Esophagus squamous epithelium (tissue), 5 donors: ENCODE results near the gene C14orf39. TPM values are rescaled to one million over a fixed set of nuclear protein-coding genes. Genes with fewer than 3 reads are reported as not detected.

ENCODE experiments used
- DNase-seq: peaks from one replicate; lab custom pipeline; 2025; lab: John Stamatoyannopoulos, UW
- H3K27ac ChIP-seq, 4 donors: fragments of 200-600 bp; sonication (generic); one replicate each; pipeline ENCODE4 v1.5.1; 2016 to 2019; ENCODE audit warnings: mild to moderate bottlenecking in 1 of 4
- H3K27me3 ChIP-seq, 4 donors: fragments of 200-600 bp; sonication (generic); 1 replicate in 3 of 4; 2 replicates in 1 of 4; pipeline versions ENCODE4 v1.5.1 to v1.6.0; 2017 to 2021; ENCODE audit warnings: antibody characterized with exemption in 1 of 4
- H3K36me3 ChIP-seq, 3 donors: fragments of 200-600 bp; sonication (generic); one replicate each; pipeline ENCODE4 v1.5.1; 2016 to 2019
- H3K4me1 ChIP-seq, 3 donors: fragments of 200-600 bp; sonication (generic); one replicate each; pipeline ENCODE4 v1.5.1; 2017 to 2019
- H3K4me3 ChIP-seq, 4 donors: fragments of 200-600 bp; sonication (generic); 1 replicate in 3 of 4; 2 replicates in 1 of 4; pipeline ENCODE4 v1.5.1; 2016 to 2019; ENCODE audit warnings: mild to moderate bottlenecking in 2 of 4, moderate library complexity in 1 of 4
- H3K9me3 ChIP-seq, 3 donors: fragments of 200-600 bp; sonication (generic); one replicate each; pipeline ENCODE4 v1.5.1; 2016 to 2019
- CTCF ChIP-seq, 6 experiments: fragments of 450-650 bp in 4 of 6; fragments of 200-600 bp in 2 of 6; sonication (generic) in 2 of 6; IDR thresholded peaks; one replicate each; pipeline ENCODE4 v1.5.1; 2016 to 2019; ENCODE audit warnings: antibody characterized with exemption in 6 of 6, mild to moderate bottlenecking in 4 of 6, moderate library complexity in 4 of 6
- POLR2A ChIP-seq, 4 donors: fragments of 450-650 bp; IDR thresholded peaks; one replicate each; pipeline ENCODE4 v1.6.1; 2017; ENCODE audit warnings: antibody characterized with exemption in 4 of 4, mild to moderate bottlenecking in 4 of 4, moderate library complexity in 3 of 4
- WGBS, 2 donors: methylation state at CpG; one replicate each; pipeline ENCODE4 v1.1.5; 2018; 5-methylcytosine and 5-hydroxymethylcytosine counted together
- intact Hi-C: fragments of 100-400 bp; cut with DNase I; formaldehyde crosslinking; loops from one replicate; pipeline ENCODE4 v1.15.0; 2022
- total RNA-seq, 4 donors: library from RNA; depleted of rRNA; stranded (reverse); fragments of >200 nt; gene quantifications; one replicate each; pipeline ENCODE4 v1.1.0, GENCODE V29; 2016
- donor health status: DM: yes; HTN: yes; CAD: no.

The C14orf39 gene
- total RNA-seq, 4 donors from 2014 or later: not detected

GRCh38 chr14:60495946-60496345, 10.1 kb upstream of the C14orf39 start:
- intact Hi-C loops: no loop called here
- no peak overlapping the region for H3K27ac ChIP-seq
- no peak overlapping the region for H3K4me3 ChIP-seq

GRCh38 chr14:60490270-60490669, 4.4 kb upstream of the C14orf39 start:
- peaks cover 0 to 73% (median 10%) of the 10 kb centered on the region in 4 donors for H3K27me3 ChIP-seq
- intact Hi-C loops: no loop called here
- DNase-seq: no peak
- H3K9me3 ChIP-seq: no peaks in the 10 kb centered on the region
- H3K27ac ChIP-seq: no peak overlapping the region
- no peaks in the 10 kb centered on the region for H3K36me3 ChIP-seq
- H3K4me3 ChIP-seq: no peak overlapping the region
- no peak for TF ChIP-seq POLR2A (IDR thresholded peaks at IDR 0.05)
- no peak for TF ChIP-seq CTCF (IDR thresholded peaks at IDR 0.05)
- WGBS, 2 donors: 88 to 96% methylated on average over 3 of the region's 3 CpGs
- peaks cover 0 to 10% (median 0%) of the 10 kb centered on the region in 3 donors for H3K4me1 ChIP-seq

More at GRCh38 chr14:60495946-60496345, 10.1 kb upstream of the C14orf39 start:
- TF ChIP-seq CTCF (IDR thresholded peaks at IDR 0.05): no peak
- TF ChIP-seq POLR2A (IDR thresholded peaks at IDR 0.05): no peak
- Histone ChIP-seq H3K27me3 (peaks cover 0 to 43% (median 0%) of the 10 kb centered on the region in 4 donors), H3K9me3 (no peaks in the 10 kb centered on the region), H3K36me3 (no peaks in the 10 kb centered on the region), H3K4me1 (no peaks in the 10 kb centered on the region)
- WGBS, 2 donors: 14 to 55% methylated on average over 1 of the region's 1 CpG
- DNase-seq: no peak

GRCh38 chr14:60488175-60488574, 2.3 kb upstream of the C14orf39 start:
- Histone ChIP-seq H3K4me3 (no peak overlapping the region), H3K27ac (no peak overlapping the region), H3K4me1 (peaks cover 0 to 12% (median 0%) of the 10 kb centered on the region in 3 donors), H3K9me3 (no peaks in the 10 kb centered on the region), H3K27me3 (peaks cover 0 to 76% (median 17%) of the 10 kb centered on the region in 4 donors), H3K36me3 (no peaks in the 10 kb centered on the region)
- intact Hi-C loops: no loop called here
- TF ChIP-seq POLR2A (IDR thresholded peaks at IDR 0.05): no peak
- TF ChIP-seq CTCF (IDR thresholded peaks at IDR 0.05): no peak
- DNase-seq: no peak

- TF ChIP-seq POLR2A (IDR thresholded peaks at IDR 0.05): no peak
- no peak for TF ChIP-seq CTCF (IDR thresholded peaks at IDR 0.05)
- Histone ChIP-seq H3K36me3 (no peaks in the 10 kb centered on the region), H3K27ac (no peak overlapping the region), H3K4me1 (peaks cover 0 to 12% (median 0%) of the 10 kb centered on the region in 3 donors), H3K27me3 (peaks cover 0 to 76% (median 17%) of the 10 kb centered on the region in 4 donors), H3K9me3 (no peaks in the 10 kb centered on the region), H3K4me3 (no peak overlapping the region)
- DNase-seq: no peak
- 21 to 28% methylated on average over 2 of the region's 2 CpGs for WGBS, 2 donors
- intact Hi-C loops: no loop called here
These were observed 1.3 kb upstream of the C14orf39 start for GRCh38 chr14:60487211-60487610.

- Histone ChIP-seq H3K4me3 (peak overlapping the region in 1 of 4 donors; percentile 18), H3K4me1 (peaks cover 0 to 12% (median 0%) of the 10 kb centered on the region in 3 donors), H3K9me3 (peaks cover 0 to 2% (median 0%) of the 10 kb centered on the region in 3 donors), H3K27ac (no peak overlapping the region), H3K36me3 (no peaks in the 10 kb centered on the region), H3K27me3 (peaks cover 0 to 64% (median 17%) of the 10 kb centered on the region in 4 donors)
- TF ChIP-seq CTCF (IDR thresholded peaks at IDR 0.05): no peak
- TF ChIP-seq POLR2A (IDR thresholded peaks at IDR 0.05): no peak
- no peak for DNase-seq
- intact Hi-C loops: no loop called here
- 16 to 17% methylated on average over 23 to 25 of the region's 25 CpGs for WGBS, 2 donors
These were observed 736 bp downstream of the C14orf39 start for GRCh38 chr14:60485057-60485597.
